ENCODE measurements around the gene PALM.

DNA sequence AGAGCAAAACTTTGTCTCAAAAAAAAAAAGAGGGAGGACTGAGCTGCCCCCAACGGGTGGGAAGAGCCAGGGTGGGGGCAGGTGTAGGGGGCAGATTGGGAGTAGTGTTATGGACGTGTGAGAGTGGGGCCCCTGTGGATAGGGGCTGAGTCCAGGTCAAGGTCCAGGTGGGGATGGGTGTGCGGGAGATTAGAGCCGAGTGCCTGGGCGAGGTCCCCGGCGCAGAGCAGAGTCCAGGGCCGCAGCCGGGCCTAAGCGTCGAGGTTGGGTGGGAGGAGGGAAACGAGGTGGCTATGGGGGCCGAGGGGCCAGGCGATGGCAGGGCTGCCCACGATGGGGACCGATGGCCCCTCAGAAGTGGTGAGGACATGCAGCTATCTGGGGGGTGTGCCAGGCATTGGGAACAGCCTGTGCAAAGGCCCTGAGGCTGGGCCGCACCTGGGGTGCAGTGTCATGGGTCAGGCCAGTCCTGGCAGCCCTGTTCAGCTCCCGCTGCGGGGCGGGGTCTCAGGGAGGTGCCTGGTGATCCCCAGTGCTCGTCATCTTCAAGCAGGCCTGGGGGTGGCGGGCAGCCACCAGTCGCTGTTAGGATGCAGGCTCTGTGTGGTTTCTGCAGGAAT, 29.9 kb downstream of the PALM start:
- TF ChIP-seq TAF1 (IDR thresholded peaks at IDR 0.05; ENCODE audit: low read depth): no peak
- TF ChIP-seq, protein P1, sequence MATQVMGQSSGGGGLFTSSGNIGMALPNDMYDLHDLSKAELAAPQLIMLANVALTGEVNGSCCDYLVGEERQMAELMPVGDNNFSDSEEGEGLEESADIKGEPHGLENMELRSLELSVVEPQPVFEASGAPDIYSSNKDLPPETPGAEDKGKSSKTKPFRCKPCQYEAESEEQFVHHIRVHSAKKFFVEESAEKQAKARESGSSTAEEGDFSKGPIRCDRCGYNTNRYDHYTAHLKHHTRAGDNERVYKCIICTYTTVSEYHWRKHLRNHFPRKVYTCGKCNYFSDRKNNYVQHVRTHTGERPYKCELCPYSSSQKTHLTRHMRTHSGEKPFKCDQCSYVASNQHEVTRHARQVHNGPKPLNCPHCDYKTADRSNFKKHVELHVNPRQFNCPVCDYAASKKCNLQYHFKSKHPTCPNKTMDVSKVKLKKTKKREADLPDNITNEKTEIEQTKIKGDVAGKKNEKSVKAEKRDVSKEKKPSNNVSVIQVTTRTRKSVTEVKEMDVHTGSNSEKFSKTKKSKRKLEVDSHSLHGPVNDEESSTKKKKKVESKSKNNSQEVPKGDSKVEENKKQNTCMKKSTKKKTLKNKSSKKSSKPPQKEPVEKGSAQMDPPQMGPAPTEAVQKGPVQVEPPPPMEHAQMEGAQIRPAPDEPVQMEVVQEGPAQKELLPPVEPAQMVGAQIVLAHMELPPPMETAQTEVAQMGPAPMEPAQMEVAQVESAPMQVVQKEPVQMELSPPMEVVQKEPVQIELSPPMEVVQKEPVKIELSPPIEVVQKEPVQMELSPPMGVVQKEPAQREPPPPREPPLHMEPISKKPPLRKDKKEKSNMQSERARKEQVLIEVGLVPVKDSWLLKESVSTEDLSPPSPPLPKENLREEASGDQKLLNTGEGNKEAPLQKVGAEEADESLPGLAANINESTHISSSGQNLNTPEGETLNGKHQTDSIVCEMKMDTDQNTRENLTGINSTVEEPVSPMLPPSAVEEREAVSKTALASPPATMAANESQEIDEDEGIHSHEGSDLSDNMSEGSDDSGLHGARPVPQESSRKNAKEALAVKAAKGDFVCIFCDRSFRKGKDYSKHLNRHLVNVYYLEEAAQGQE (IDR thresholded peaks at IDR 0.05; ENCODE audit: low read depth): no peak
- TF ChIP-seq YY1 (IDR thresholded peaks at IDR 0.05; ENCODE audit: low read depth): no peak
- no peak for TF ChIP-seq EP300 (IDR thresholded peaks at IDR 0.05; ENCODE audit: borderline replicate concordance)
- TF ChIP-seq ZBTB7A (IDR thresholded peaks at IDR 0.05; ENCODE audit: low read depth): no peak
- TF ChIP-seq, protein P2, sequence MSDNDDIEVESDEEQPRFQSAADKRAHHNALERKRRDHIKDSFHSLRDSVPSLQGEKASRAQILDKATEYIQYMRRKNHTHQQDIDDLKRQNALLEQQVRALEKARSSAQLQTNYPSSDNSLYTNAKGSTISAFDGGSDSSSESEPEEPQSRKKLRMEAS (IDR thresholded peaks at IDR 0.05): no peak
- no peak for TF ChIP-seq CREB1 (IDR thresholded peaks at IDR 0.05; ENCODE audit: low read depth)
- TF ChIP-seq FOXM1 (IDR thresholded peaks at IDR 0.05; ENCODE audit: borderline replicate concordance, low read depth): no peak
- no peak for TF ChIP-seq TEAD4 (IDR thresholded peaks at IDR 0.05)
